ENCODE results near the gene DNASE1L3. TPM values are rescaled to one million over a fixed set of nuclear protein-coding genes. Genes with fewer than 3 reads are reported as not detected.

DNASE1L3 gene
- polyA plus RNA-seq, 1 experiment: not detected

DNA sequence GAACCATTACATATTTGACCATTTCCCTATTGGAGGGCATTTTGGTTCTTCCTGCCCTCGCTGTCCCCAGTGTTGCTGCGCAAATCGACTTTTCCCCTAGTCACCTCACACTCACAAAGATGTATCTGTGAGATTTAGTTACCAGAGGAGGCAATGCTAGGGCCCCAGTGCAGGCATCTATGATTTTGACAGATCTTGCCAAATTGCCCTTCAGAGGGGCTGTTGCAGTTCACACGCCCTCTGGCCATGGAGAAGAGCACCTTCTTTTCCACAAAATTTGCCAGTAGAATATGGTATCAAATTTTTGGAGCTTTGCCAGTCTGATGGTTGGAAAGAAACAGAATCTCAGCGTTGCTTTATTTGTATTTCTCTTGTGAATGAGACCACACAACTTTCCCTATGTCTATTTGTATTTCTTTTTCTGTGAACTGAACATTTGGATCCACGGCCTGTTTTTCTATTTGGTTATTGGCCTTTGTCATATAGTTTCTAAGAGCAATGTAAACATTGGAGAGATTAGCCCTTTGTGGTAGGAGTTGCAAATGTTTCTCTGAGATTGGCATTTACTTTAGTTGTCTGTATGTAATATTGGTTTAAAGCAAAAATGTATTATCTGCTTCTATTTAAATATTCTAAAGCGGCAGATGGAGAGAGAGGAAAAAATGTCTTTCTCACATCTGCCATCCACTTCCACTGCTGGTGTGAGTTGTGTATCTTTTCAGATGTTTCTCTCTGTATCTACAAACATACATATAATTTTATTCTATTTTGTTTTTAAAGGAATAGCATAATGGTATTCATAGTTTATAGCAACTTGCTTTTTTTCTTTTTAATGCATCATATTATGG is 66.1 kb downstream of the DNASE1L3 start:
- TF ChIP-seq, protein P1, sequence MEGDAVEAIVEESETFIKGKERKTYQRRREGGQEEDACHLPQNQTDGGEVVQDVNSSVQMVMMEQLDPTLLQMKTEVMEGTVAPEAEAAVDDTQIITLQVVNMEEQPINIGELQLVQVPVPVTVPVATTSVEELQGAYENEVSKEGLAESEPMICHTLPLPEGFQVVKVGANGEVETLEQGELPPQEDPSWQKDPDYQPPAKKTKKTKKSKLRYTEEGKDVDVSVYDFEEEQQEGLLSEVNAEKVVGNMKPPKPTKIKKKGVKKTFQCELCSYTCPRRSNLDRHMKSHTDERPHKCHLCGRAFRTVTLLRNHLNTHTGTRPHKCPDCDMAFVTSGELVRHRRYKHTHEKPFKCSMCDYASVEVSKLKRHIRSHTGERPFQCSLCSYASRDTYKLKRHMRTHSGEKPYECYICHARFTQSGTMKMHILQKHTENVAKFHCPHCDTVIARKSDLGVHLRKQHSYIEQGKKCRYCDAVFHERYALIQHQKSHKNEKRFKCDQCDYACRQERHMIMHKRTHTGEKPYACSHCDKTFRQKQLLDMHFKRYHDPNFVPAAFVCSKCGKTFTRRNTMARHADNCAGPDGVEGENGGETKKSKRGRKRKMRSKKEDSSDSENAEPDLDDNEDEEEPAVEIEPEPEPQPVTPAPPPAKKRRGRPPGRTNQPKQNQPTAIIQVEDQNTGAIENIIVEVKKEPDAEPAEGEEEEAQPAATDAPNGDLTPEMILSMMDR (IDR thresholded peaks at IDR 0.05; ENCODE audit: low read depth, low read length): no peak
- POLR2A ChIA-PET: no interaction called here
- no peaks in the 10 kb centered on the region for H3K27me3 ChIP-seq (ENCODE audit: control insufficient read depth, insufficient read depth, low read length)
- no peak for DNase-seq (ENCODE audit: low read depth, low spot score)
- H3K27ac ChIP-seq (ENCODE audit: low read depth, low read length): no peak overlapping the region
- no peak overlapping the region for H3K4me3 ChIP-seq (ENCODE audit: low read depth, low read length)
- CTCF ChIA-PET: no interaction called here
- H3K9me3 ChIP-seq (ENCODE audit: control insufficient read depth, insufficient read depth, low read length): no peaks in the 10 kb centered on the region

DNA sequence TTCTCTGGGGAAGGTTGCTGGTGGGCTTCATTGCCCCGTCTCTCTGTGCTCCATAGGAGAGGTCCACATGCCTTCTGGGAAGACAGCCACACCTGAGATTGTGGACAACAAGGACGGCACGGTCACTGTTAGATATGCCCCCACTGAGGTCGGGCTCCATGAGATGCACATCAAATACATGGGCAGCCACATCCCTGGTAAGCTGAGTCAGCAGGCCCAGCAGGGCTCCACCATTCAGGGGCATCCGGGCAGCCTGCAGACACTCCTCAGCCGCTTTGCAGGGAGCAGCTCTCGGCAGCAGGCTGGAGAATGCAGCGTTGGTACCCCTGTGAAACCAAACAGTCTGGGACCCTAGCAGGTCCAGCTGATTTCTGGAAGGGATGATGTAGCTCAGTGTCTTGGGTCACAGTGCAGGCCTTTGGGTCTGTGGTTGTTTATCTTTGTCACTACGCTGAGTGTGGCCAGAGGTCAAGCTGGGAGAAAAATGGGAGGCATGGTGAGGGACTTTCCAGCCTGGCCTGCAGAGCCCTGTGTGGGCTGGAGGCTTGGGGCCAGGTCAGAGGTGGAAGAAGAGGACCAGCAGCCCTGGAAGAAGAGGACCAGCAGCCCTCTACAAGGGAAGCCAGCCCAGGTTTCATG is 67.2 kb downstream of the DNASE1L3 start:
- CTCF ChIA-PET: no interaction called here
- TF ChIP-seq, protein P1 (IDR thresholded peaks at IDR 0.05; ENCODE audit: low read depth, low read length): no peak

More for the DNA sequence above, 67.2 kb downstream of the DNASE1L3 start:
- Histone ChIP-seq H3K4me3 (ENCODE audit: low read depth, low read length) (no peak overlapping the region), H3K27me3 (ENCODE audit: control insufficient read depth, insufficient read depth, low read length) (no peaks in the 10 kb centered on the region), H3K9me3 (ENCODE audit: control insufficient read depth, insufficient read depth, low read length) (no peaks in the 10 kb centered on the region), H3K27ac (ENCODE audit: low read depth, low read length) (peak overlapping the region; percentile 11)
- POLR2A ChIA-PET: no interaction called here
- no peak for DNase-seq (ENCODE audit: low read depth, low spot score)

Other genes starting within 250 kb of the DNASE1L3 start
- 89.6 and 90.4 TPM in 2 replicates for gene FLNB, start 202.6 kb downstream of the DNASE1L3 start, polyA plus RNA-seq (2011; rRNA removed)
- gene ABHD6, start 26.8 kb upstream of the DNASE1L3 start, polyA plus RNA-seq (2011; rRNA removed): 8.4 and 9.7 TPM in 2 replicates
- gene RPP14, start 95.3 kb upstream of the DNASE1L3 start, polyA plus RNA-seq (2011; rRNA removed): 14.7 and 18.5 TPM in 2 replicates
- gene HTD2, start 95.5 kb upstream of the DNASE1L3 start, polyA plus RNA-seq (2011; rRNA removed): 7.1 and 9.6 TPM in 2 replicates
- gene PXK, start 121.9 kb upstream of the DNASE1L3 start, polyA plus RNA-seq (2011; rRNA removed): 56.6 and 70.3 TPM in 2 replicates
- 85.9 and 109 TPM in 2 replicates for gene PDHB, start 222.9 kb upstream of the DNASE1L3 start, polyA plus RNA-seq (2011; rRNA removed)